Right ventricle myocardium superior (tissue), 1 donor: ENCODE results near the gene COA5. TPM values are rescaled to one million over a fixed set of nuclear protein-coding genes. Genes with fewer than 3 reads are reported as not detected.

Source experiments
- ATAC-seq: fragments of 200-7000 bp; cut with Tn5 transposase; one replicate; pipeline ENCODE4 v1.9.1; 2020; ENCODE audit warnings: mild to moderate bottlenecking; ENCODE audit not compliant: poor library complexity
- DNase-seq: peaks from one replicate; pipeline ENCODE4 v3.0.0-alpha.2; 2020
- intact Hi-C: fragments of 100-400 bp; cut with DNase I; formaldehyde crosslinking; loops from one replicate; pipeline ENCODE4 v1.11.2; 2022
- total RNA-seq: library from RNA; stranded (reverse); fragmentation: NEBNext Ultra II Directional; extraction: Animal tissue kit (Norgen Biotek cat#: 25700); gene quantifications from one replicate; pipeline ENCODE4 v1.2.1, GENCODE V29; 2021
- donor health status: DM: no; HTN: yes; CAD: no; lungs with severe emphysema.

The COA5 gene
- total RNA-seq, 1 donor from 2014 or later: 26.8 TPM

DNA sequence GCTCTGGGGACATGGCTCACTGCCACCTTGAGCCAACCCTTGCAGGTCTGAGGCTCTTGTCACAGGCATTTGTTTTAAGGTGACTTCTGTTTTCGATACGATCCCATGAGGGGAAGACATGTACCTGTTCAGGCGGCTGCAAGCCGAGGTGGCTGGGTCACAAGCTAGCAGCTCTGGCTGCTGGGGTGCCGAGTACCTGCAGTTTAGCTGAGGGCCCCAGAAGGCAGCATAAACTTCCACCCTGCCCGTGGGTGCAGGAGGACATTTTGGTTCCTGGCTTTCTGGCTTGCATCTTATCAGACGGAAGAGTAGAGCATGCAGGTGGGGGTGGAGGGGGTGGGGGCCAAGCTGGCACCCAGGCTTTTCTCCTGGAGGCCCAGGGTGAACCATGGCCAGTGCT lies 28.4 kb downstream of the COA5 start:
- intact Hi-C loops: loop anchor here (10.0 kb wide), 1 partner anchor 165 kb away; no protein-coding TSS in a partner anchor
- DNase-seq: no peak
- ATAC-seq: no peak

DNA sequence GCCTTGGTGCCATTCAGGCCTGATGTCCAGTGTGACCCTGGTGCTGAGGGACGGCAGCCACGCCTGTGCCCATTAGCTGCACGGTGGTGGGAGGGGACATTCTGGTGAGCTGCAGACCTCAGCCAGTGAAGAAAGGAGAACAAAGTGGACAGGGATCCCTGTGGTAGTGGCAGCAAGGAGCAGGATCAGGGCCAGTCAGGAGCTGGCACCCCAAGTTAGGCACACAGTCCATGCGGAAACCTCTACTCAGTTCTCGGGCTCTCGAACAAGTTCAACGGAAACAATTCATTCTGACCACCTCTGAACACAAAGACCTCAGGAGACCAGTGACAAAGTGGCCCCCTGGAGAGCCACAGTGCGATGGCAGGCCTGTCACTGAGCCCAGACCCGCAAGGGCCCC lies 30.1 kb downstream of the COA5 start:
- no peak for ATAC-seq
- intact Hi-C loops: loop anchor here (10.0 kb wide), 1 partner anchor 163 kb away; no protein-coding TSS in a partner anchor
- DNase-seq: no peak

DNA sequence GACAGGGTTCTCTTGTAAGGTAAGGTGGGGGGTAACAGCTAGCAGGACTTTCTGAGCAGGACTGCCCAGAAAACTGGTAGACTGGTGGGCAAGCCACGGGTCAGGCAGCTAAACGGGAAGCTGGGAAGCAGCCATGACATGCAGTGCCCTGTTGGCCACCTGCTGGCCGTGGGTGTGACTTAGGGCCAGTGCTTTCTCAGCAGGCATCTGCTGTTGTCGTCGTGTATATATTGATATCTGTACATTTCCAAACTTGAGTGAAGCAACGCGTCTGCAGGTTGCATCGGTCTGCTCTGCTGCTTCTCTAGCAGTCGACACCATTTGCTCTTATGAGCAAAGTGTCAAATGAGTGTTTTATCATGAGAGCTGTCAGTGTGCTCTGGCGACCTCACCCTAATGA lies 31.0 kb downstream of the COA5 start:
- intact Hi-C loops: loop anchor here (10.0 kb wide), 1 partner anchor 163 kb away; no protein-coding TSS in a partner anchor
- peak; percentile 71 for ATAC-seq
- no peak for DNase-seq

DNA sequence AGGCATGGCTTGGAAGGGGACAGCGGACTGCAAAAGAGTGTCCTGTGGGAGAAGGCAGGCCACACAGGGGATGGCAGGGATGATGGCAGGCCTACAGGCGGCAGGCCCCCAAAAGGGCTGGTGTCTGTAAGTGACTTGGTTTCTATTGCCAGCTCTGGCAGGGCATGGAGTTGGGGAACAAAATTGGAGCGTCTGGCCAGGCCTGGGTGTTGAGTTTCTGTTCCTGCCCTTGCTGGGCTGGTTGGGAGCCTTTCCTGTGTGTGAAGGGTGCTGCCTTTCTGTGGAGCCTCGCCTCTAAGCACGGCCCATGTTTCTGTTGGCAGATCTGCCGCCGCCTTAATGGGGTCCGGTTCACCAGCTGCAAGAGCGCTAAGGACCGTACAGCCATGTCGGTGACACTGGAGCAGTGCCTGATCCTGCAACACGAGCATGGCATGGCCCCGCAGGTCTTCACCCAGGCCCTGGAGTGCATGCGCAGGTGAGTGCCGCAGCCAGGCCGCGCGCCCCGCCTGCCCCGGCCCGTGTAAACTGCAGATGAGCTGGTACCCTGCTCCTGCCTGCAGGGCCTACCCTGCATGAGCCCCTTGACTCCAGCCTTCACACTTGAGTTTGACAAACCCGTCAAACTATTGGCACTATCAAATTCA lies 31.5 kb downstream of the COA5 start:
- intact Hi-C loops: loop anchor here (10.0 kb wide), 1 partner anchor 162 kb away; no protein-coding TSS in a partner anchor
- ATAC-seq (peak; percentile 25), DNase-seq (no peak)

DNA sequence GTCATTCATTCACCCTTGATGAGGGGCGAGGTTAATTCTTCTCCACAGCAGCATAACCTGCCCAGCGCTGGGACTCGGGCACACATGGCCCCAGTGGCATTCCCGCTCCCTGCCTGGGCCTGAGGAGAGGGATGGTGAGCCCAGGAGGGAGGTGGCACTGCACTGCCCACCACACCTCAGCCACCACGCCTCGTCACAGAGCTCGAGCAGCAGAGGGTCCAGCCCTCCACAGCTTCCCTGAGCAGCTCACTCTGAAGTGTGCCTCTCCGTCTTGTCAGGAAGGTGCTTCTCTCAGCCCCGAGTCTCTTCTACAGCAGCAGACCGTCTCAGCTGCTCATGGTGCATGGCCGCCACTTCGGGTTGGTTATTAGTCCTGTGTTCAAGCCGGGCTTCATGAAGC lies 34.9 kb downstream of the COA5 start:
- intact Hi-C loops: loop anchor here (10.0 kb wide), 1 partner anchor 159 kb away; no protein-coding TSS in a partner anchor
- ATAC-seq (no peak), DNase-seq (no peak)

DNA sequence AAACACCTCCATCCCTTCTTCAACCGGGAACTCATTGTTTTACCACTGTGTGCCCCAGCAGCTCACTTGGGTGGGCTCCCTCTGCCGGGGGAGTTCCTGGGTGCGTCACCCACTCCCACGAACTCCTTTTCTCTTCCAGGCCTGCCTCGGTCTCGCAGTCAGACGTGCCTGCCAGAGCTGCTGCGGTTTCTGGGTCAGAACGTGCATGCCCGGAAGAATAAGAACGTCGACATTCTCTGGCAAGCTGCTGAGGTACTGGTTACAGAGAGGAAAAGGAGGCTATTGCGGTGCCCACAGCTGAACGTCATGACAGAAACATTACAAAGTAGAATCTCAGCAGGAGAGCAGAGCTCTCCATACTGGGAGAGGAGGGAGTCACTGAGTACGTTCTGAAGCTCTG lies 35.6 kb downstream of the COA5 start:
- no peak for ATAC-seq
- no peak for DNase-seq
- intact Hi-C loops: loop anchor here (10.0 kb wide), 1 partner anchor 158 kb away; no protein-coding TSS in a partner anchor

DNA sequence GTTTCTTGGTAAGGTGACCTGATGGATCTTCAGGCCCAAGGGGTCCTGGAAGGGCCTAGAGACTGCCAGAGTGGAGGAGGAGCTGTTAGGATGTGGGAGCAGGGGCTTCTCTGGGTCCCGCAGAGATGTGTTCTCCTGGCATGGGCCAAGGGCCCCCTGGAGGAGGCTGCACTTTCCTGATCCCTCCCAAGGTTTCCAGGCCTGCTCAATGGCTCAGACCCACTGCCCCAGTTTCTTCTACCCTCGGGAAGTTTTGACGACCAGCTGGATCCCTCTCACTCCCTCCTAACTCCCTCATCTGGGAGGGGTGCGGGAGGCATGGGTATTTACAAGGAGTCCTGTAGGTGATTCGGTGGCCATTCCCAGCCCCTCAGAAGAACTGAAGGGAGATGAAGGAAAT lies 36.1 kb downstream of the COA5 start:
- no peak for DNase-seq
- intact Hi-C loops: loop anchor here (10.0 kb wide), 1 partner anchor 157 kb away; no protein-coding TSS in a partner anchor
- ATAC-seq: no peak

DNA sequence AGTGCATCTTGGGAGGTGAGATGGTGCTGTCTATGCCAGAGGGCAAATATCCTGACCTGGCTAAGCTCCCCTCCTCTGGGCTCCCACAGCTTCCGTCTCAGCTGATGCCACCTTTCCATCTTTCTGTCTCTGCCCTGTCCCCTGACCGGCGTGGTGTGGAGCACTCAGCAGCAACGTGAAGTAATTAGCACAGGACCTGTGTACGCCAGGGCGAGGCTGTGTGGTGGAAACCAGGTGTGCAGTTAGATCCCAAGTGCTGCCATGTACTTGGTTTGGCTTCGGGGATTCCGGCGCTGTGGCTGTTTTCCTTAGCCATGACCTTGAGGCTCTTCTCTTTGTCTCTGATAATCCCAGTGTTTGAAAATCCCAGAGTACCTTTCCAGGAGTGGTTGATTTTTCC lies 36.5 kb downstream of the COA5 start:
- DNase-seq (no peak), ATAC-seq (no peak)
- intact Hi-C loops: loop anchor here (10.0 kb wide), 1 partner anchor 157 kb away; no protein-coding TSS in a partner anchor

DNA sequence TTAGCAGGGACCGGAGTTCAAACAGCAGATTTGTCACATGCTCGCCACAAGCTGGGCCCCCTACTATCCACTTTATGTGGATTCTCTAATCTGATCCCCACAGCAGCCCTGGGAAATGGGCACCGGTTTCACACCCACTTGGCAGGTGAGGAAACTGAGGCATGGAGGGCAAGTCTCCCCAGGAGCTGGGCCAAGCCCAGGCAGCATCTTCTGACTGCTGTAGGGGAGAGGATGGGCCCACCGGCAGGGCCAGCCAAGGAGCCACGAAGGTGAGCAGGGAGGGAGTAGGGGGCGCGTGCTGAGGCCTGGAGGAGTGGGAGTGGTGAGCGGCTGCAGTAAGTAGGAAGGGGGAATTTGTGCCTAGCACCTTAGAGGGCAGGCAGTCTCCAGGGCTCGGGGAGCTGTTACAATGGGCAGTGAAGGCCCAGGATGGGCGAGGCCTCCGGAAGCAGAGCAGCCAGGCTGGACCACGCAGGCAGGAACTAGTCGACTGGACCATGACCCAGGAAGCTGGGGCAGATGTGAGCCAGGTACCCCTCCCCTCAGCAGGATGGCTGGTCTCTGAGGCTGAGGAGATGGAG lies 37.1 kb downstream of the COA5 start:
- no peak for ATAC-seq
- no peak for DNase-seq
- intact Hi-C loops: loop anchor here (10.0 kb wide), 1 partner anchor 156 kb away; no protein-coding TSS in a partner anchor

DNA sequence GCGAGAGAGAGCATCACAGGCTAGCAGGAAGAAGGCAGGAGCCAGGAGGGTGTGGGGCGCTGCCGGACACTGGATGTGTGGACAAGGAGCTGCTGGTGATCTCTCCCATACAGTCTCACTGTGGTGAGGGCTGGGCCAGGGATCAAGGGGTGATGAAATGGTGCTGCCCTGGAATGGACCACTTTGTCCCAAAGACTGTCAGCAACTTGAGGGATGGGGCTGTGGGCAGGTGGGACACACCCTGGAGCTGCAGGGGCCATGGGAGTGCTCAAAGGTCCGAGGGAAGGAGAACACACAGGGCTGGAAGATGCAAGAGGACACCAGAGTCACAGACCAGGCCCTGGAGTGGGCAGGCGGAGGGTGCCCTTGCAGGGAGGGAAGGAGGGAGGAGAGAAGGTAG lies 38.0 kb downstream of the COA5 start:
- DNase-seq: no peak
- no peak for ATAC-seq
- intact Hi-C loops: loop anchor here (10.0 kb wide), 1 partner anchor 156 kb away; no protein-coding TSS in a partner anchor

DNA sequence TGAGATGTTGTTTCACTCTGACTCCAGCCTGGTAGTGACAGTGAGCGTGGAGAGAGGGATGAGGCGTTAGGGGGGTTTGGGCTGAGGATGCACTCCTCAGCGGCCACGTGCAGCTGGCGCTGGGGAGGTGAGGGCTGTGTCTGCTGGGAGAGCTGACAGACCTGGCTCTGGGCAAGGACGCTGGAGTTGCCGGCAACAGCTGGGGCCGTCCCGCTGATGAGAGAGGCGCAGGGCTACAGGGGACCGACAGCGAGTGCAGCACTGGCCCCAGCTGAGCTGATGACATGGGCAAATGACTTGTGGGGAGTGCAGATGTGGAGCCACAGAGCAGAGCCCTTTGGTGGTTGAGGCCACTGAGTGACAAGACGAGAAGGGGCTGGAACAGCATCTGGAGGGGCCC lies 38.4 kb downstream of the COA5 start:
- no peak for ATAC-seq
- no peak for DNase-seq
- intact Hi-C loops: loop anchor here (10.0 kb wide), 2 partner anchors 125 to 155 kb away; partner anchors contain the start of gene INPP4A

DNA sequence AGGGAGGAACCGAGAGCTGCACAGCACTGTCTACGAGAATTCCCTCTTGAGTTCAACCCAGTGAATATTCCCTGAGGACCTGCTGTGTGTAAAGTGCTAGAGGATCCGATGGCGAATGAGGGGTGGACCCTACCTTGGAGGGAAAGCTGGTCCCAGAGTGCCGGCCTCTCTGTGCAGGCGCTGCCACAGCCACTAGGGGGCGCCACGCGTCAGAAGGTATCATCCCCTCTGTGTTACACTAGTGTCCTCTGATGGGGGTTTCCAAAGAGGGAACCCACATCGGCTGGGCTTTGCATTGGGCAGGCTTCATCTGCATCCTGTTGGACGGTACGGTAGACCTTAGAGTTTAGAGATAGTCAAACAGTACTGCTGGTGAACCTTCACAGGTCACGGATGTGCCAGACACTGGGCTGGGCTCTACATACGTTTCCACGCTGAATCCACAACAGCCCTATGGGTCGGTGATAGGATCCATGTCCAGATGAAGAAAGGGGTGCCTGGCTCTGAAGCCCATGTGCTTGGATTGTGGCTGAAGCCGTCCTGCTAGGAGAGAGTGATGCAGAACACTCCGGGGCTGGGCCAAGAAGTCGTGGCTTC lies 39.0 kb downstream of the COA5 start:
- intact Hi-C loops: loop anchor here (10.0 kb wide), 1 partner anchor 124 kb away; the partner anchor contains the start of gene INPP4A
- peak; percentile 34 for ATAC-seq
- DNase-seq: peak; percentile 72

DNA sequence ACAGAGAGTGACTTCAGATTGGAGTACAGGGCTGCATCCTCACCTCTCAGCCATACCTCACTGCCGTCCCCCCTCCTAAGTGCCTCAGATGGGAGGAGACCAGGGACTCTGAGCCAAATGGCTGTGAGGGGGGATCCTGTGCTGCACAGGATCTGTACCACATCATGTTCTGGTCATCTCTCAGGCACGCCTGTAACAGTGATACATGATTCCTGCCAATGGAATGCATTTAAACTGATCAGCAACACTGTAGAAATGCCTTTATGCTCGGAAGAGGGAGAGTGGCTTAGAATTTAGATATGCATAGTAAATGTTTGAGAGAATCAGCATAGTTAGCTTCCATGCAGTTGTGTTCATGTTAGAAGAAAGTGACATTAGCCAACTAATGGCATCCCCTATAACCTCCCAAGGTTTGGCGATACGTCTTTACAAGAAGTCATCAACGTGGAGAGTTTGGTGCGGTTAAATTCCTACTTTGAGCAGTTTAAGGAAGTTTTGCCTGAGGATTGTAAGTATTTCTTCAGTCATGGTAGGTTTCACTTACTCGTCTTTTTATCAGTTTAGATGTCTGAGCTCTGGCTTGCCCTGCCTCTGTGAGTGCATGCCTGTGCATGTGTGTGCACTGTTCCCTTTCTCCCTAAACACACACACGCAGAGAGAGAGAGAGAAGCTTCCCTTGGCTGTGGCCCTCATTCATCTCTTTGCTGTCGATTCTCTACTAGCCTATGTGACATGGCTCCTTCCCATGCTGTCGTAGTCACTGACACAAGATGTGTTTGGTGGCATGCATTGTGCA lies 40.0 kb downstream of the COA5 start:
- DNase-seq (no peak), ATAC-seq (no peak)
- intact Hi-C loops: loop anchor here (10.0 kb wide), 1 partner anchor 124 kb away; the partner anchor contains the start of gene INPP4A

DNA sequence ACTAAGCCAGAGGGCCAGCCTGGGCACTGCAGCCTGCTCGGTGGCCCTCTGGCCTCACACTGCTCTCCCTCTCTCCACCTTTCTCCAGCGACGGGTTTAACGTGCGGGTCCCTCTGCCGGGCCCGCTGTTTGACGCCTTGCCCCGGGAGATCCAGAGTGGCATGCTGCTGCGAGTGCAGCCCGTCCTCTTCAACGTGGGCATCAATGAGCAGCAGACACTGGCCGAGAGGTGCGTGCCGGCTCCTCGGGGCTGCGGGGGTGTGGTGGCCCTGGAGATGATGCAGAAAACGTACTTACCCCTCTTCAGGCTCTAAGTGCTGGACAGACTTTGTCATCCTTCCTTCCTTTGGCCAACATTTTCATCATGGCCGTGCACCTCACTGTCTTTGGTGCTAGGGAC lies 42.4 kb downstream of the COA5 start:
- no peak for DNase-seq
- intact Hi-C loops: loop anchor here (10.0 kb wide), 1 partner anchor 121 kb away; the partner anchor contains the start of gene INPP4A
- ATAC-seq: no peak

DNA sequence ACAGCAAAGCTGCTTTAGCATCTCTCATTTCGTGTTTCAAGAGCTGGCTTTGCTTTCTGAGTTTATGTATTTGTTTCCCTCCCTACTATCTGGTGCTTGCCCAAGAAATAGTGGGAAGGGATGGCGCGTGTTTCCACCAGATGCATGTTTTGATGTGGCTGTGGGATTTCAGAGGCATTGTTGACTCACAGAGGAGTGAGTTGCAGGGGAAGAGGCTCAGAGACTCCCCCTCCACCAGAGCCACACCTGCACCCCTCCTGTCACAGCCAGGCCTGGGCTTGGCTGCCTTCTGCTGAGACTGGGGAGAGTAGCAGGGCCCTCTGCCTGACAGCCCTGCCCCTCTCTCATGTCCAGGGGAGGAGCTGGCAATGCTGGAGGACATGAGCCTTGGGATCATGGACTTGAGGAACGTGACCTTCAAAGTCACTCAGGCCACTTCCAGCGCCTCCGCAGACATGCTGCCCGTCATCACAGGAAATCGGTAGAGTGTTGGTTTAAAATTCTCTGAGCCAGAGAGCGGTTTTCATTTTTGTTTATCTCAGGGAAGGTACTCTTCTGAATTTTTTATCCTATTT lies 42.9 kb downstream of the COA5 start:
- intact Hi-C loops: loop anchor here (10.0 kb wide), 1 partner anchor 121 kb away; the partner anchor contains the start of gene INPP4A
- ATAC-seq: no peak
- DNase-seq: no peak

DNA sequence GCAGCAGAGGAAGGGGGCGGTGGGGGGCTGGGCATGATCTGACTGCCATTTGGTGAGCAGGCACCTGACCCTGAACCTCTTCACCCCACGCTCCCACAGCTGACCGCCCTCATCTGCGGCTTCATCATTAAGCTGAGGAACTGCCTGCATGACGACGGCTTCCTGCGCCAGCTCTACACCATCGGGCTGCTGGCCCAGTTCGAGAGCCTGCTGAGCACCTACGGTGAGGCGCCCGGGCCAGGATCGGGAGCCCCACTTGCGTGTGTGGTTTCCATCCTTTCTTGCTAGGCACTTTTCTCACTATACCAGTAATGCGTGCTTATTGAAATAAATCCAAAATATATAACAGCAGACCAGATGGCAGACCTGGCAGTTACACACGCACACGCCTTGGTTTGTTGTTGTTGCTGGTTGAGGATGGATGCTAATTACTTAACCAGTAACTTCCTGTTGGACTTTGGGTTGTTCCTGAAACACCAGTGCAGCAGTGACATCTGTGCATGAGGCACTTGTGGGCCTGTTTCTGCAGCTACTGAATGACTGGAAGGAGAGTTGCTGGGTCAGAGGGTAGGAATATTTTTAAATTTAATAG lies 43.7 kb downstream of the COA5 start:
- intact Hi-C loops: loop anchor here (10.0 kb wide), 1 partner anchor 120 kb away; the partner anchor contains the start of gene INPP4A
- no peak for DNase-seq
- no peak for ATAC-seq

DNA sequence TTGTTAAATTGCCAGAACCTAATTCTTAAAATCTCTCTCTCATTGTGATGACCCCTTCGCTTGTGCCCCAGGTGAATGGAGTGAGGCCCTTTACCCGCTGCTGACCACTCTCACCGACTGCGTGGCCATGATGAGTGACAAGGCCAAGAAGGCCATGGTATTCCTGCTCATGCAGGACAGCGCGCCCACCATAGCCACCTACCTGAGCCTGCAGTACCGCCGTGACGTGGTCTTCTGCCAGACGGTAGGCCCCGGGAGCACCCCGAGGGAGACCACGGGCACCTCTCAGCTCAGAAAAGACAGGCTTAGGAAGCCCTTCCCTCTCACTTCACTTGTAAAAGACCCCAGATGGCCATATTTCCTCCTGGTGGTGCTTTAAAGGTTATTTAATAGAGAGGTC lies 44.9 kb downstream of the COA5 start:
- DNase-seq: no peak
- ATAC-seq: no peak
- intact Hi-C loops: loop anchor here (10.0 kb wide), 1 partner anchor 119 kb away; the partner anchor contains the start of gene INPP4A
